Loucy (cell line): ENCODE data around the gene TUBB4B.

ENCODE experiments used
- H2AFZ ChIP-seq: fragments of 200-600 bp; sonication (generic); 2 replicates; pipeline ENCODE4 v1.6.0; 2016; ENCODE audit warnings: antibody characterized with exemption, mild to moderate bottlenecking, low read length, moderate library complexity
- H3F3A ChIP-seq: fragments of 200-600 bp; 2 replicates; pipeline ENCODE4 v1.6.0; 2016; ENCODE audit warnings: antibody characterized with exemption, low read depth, mild to moderate bottlenecking
- H3K27me3 ChIP-seq: fragments of 200-600 bp; sonication (generic); 2 replicates; pipeline ENCODE4 v1.6.1; 2014; ENCODE audit warnings: low read length, mild to moderate bottlenecking; ENCODE audit not compliant: insufficient read depth, poor library complexity, severe bottlenecking
- H3K36me3 ChIP-seq: fragments of 200-600 bp; sonication (generic); 2 replicates; pipeline ENCODE4 v1.6.1; 2016; ENCODE audit warnings: low read length; ENCODE audit not compliant: insufficient read depth
- H3K4me1 ChIP-seq: fragments of 200-600 bp; sonication (generic); 2 replicates; pipeline ENCODE4 v1.5.1; 2014; ENCODE audit warnings: low read length, mild to moderate bottlenecking; ENCODE audit not compliant: insufficient read depth, poor library complexity, severe bottlenecking
- H3K4me2 ChIP-seq: fragments of 200-600 bp; sonication (generic); 2 replicates; pipeline ENCODE4 v1.6.0; 2014; ENCODE audit warnings: antibody characterized with exemption, low read length, low read depth, mild to moderate bottlenecking; ENCODE audit not compliant: poor library complexity, severe bottlenecking
- H3K4me3 ChIP-seq: fragments of 200-600 bp; sonication (generic); 2 replicates; pipeline ENCODE4 v1.5.1; 2014; ENCODE audit warnings: low read length, mild to moderate bottlenecking, mixed read lengths; ENCODE audit not compliant: poor library complexity, severe bottlenecking
- H3K79me2 ChIP-seq: fragments of 200-600 bp; sonication (generic); 2 replicates; pipeline ENCODE4 v1.6.1; 2014; ENCODE audit warnings: low read length; ENCODE audit not compliant: insufficient read depth
- H3K9ac ChIP-seq: fragments of 200-600 bp; sonication (generic); 2 replicates; pipeline ENCODE4 v1.6.0; 2014; ENCODE audit warnings: mild to moderate bottlenecking, low read depth, low read length, moderate library complexity; ENCODE audit not compliant: poor library complexity, severe bottlenecking
- H3K9me2 ChIP-seq: fragments of 200-600 bp; sonication (generic); replicated peaks from 2 replicates; pipeline ENCODE4 v1.6.1; 2016; ENCODE audit warnings: low read depth, low read length, mixed read lengths
- H3K9me3 ChIP-seq: fragments of 200-600 bp; sonication (generic); 2 replicates; pipeline ENCODE4 v1.6.1; 2014; ENCODE audit warnings: mild to moderate bottlenecking, antibody characterized with exemption, low read length, low read depth; ENCODE audit not compliant: insufficient read depth
- H4K20me1 ChIP-seq: fragments of 200-600 bp; sonication (generic); 2 replicates; pipeline ENCODE4 v1.6.0; 2014; ENCODE audit warnings: antibody characterized with exemption, low read length, mild to moderate bottlenecking; ENCODE audit not compliant: insufficient read depth, poor library complexity, severe bottlenecking
- EZH2phosphoT487 ChIP-seq: fragments of 200-600 bp; IDR thresholded peaks from 2 replicates; pipeline ENCODE4 v1.6.1; 2018; ENCODE audit warnings: antibody characterized with exemption, mild to moderate bottlenecking, moderate library complexity, borderline replicate concordance
- TF ChIP-seq, protein P1 (sequence below): fragments of 200-600 bp; sonication (generic); conservative IDR thresholded peaks from 2 replicates; pipeline ENCODE4 v1.5.1; 2014; ENCODE audit warnings: mild to moderate bottlenecking, antibody characterized with exemption, low read length

The TUBB4B gene

DNA sequence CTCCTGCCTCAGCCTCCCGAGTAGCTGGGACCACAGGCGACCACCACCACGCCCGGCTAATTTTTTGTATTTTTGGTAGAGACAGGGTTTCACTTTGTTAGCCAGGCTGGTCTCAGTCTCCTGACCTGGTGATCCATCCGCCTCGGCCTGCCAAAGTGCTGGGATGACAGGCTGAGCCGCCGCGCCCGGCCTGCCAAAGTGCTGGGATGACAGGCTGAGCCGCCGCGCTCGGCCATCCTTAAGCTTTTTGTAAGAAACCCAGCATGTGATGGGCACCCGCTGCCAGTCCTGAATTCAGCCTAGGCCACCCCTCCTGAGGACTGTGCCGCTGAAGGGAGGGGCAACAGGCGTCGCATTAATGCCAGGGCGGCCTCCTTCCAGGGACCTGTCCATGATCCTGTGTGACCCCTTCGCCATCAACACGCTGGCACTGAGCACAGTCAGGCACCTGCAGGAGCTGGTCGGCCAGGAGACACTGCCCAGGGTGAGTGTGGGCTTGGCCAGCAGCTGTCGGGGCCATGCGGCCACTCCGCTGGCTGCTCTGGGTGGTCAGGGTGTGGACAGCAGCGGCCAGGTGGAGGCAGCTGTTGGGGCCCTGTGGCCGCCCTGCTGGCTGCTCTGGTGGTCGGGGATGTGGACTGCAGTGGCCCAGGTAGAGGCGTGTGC, 24.5 kb downstream of the TUBB4B start:
- Histone ChIP-seq H3K9ac (no peak overlapping the region), H3K79me2 (no peaks in the 10 kb centered on the region), H3F3A (no peaks in the 10 kb centered on the region), H3K36me3 (peaks cover 4% of the 10 kb centered on the region; the same call in 1 of the 2 replicates), H3K4me2 (no peak overlapping the region), H3K9me3 (no peaks in the 10 kb centered on the region), H4K20me1 (no peaks in the 10 kb centered on the region), H3K4me3 (no peak overlapping the region), H3K9me2 (no peaks in the 10 kb centered on the region), H3K4me1 (peaks cover 6% of the 10 kb centered on the region), H3K27me3 (no peaks in the 10 kb centered on the region), H2AFZ (no peak overlapping the region)
- no peak for TF ChIP-seq EZH2phosphoT487
- TF ChIP-seq, protein P1, sequence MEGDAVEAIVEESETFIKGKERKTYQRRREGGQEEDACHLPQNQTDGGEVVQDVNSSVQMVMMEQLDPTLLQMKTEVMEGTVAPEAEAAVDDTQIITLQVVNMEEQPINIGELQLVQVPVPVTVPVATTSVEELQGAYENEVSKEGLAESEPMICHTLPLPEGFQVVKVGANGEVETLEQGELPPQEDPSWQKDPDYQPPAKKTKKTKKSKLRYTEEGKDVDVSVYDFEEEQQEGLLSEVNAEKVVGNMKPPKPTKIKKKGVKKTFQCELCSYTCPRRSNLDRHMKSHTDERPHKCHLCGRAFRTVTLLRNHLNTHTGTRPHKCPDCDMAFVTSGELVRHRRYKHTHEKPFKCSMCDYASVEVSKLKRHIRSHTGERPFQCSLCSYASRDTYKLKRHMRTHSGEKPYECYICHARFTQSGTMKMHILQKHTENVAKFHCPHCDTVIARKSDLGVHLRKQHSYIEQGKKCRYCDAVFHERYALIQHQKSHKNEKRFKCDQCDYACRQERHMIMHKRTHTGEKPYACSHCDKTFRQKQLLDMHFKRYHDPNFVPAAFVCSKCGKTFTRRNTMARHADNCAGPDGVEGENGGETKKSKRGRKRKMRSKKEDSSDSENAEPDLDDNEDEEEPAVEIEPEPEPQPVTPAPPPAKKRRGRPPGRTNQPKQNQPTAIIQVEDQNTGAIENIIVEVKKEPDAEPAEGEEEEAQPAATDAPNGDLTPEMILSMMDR, result no peak

DNA sequence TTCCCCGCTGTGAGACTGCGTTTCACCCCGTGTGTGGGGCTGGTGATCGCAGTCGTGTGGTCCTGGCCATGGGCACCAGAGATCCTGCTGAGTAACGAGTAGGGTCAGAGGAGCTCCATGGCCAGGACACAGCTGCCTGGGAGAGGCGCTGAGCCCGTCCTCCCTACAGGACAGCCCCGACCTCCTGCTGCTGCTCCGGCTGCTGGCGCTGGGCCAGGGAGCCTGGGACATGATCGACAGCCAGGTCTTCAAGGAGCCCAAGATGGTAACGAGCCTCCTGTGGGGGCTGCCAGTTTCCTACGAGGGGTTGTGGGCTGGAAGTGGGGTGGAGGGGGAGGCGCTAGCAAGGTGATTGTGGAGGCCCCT, 25.1 kb downstream of the TUBB4B start:
- H3K9ac ChIP-seq, result no peak overlapping the region
- no peaks in the 10 kb centered on the region for H3K9me2 ChIP-seq
- no peaks in the 10 kb centered on the region for H3K9me3 ChIP-seq
- H3K4me3 ChIP-seq, result no peak overlapping the region
- TF ChIP-seq EZH2phosphoT487, result no peak
- TF ChIP-seq, protein P1, result no peak
- no peak overlapping the region for H2AFZ ChIP-seq
- peaks cover 4% of the 10 kb centered on the region; the same call in 1 of the 2 replicates for H3K36me3 ChIP-seq
- peaks cover 9% of the 10 kb centered on the region for H3K4me1 ChIP-seq
- no peak overlapping the region for H3K4me2 ChIP-seq
- no peaks in the 10 kb centered on the region for H4K20me1 ChIP-seq
- H3F3A ChIP-seq, result no peaks in the 10 kb centered on the region
- no peaks in the 10 kb centered on the region for H3K79me2 ChIP-seq
- no peaks in the 10 kb centered on the region for H3K27me3 ChIP-seq

DNA sequence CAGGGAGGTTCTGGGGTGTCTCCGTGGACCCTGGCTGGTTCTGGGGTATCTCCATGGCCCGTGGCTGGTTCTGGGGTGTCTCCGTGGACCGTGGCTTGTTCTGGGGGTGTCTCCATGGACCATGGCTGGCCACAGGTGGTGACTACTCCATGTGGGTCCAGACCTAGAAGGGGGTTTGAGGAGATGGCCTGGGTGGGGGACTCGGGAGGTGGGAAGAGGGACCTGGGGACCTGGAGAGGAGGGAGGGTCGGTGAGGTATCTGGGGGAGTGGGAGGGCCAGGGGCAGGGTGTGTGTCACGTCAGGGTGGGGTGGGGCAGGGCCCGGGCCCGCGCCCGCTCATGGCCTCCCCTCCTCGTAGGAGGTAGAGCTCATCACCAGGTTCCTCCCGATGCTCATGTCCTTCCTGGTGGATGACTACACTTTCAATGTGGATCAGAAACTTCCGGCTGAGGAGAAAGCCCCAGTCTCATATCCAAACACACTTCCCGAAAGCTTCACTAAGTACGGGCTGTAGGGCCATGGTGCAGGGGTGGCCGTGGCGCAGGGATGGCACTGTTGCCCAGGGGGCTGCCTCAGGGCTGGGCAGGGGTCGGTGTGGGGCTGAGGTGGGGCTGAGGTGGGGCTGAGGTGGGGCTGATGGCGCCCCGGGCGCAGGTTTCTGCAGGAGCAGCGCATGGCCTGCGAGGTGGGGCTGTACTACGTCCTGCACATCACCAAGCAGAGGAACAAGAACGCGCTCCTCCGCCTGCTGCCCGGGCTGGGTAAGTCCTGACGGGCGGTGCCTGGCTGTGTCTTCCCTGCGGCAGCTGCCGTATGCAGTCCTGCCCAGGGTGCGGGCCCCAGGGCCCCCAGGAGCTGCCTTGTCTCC, 25.7 kb downstream of the TUBB4B start:
- Histone ChIP-seq H3K36me3 (peaks cover 4% of the 10 kb centered on the region; the same call in 1 of the 2 replicates), H4K20me1 (peaks cover 3% of the 10 kb centered on the region), H3K9ac (no peak overlapping the region), H3K9me3 (no peaks in the 10 kb centered on the region), H3F3A (no peaks in the 10 kb centered on the region), H3K79me2 (no peaks in the 10 kb centered on the region), H2AFZ (no peak overlapping the region), H3K27me3 (no peaks in the 10 kb centered on the region), H3K4me2 (no peak overlapping the region), H3K4me3 (no peak overlapping the region), H3K4me1 (peaks cover 9% of the 10 kb centered on the region), H3K9me2 (no peaks in the 10 kb centered on the region)
- no peak for TF ChIP-seq EZH2phosphoT487
- TF ChIP-seq, protein P1, result no peak
